Spleen (tissue), 7 donors: Measurements from ENCODE around the gene METTL24.

Experiments
- CTCF ChIP-seq, 11 experiments: fragments of 200-600 bp in 7 of 11; fragments of 450-650 bp in 4 of 11; sonication (generic) in 4 of 11; IDR thresholded peaks in 8 of 11; conservative IDR thresholded peaks in 3 of 11; 1 replicate in 7 of 11; 2 replicates in 4 of 11; pipeline versions ENCODE4 v1.4.0 to v1.8.0; 2016 to 2021; ENCODE audit warnings: antibody characterized with exemption in 11 of 11, inconsistent platforms in 4 of 11, mild to moderate bottlenecking in 1 of 11
- POLR2A ChIP-seq, 3 donors: fragments of 450-650 bp; IDR thresholded peaks; one replicate each; pipeline ENCODE4 v1.5.1; 2017; ENCODE audit warnings: antibody characterized with exemption in 3 of 3, mild to moderate bottlenecking in 1 of 3
- POLR2AphosphoS5 ChIP-seq, 3 donors: sonication (generic); formaldehyde crosslinking; IDR thresholded peaks; one replicate each; pipeline ENCODE4 v1.5.1; 2017; ENCODE audit warnings: antibody characterized with exemption in 3 of 3
- donor health status: DM: no; HTN: no; CAD: no; lungs with moderate emphysema.
- donor health status: DM: no; HTN: no; CAD: no.
- donor health status: DM: no; HTN: no; CAD: no.

GRCh38 chr6:110334423-110335180 is 23.5 kb downstream of the METTL24 start:
- TF ChIP-seq CTCF (IDR thresholded peaks at IDR 0.05 in 8 of 11, conservative IDR thresholded peaks at IDR 0.05 in 3 of 11), result no peak
- no peak for TF ChIP-seq POLR2AphosphoS5 (IDR thresholded peaks at IDR 0.05)
- no peak for TF ChIP-seq POLR2A (IDR thresholded peaks at IDR 0.05)
